GM15510 (cell line): ENCODE measurements around the gene NR2F2.

Source experiments
- POLR2A ChIP-seq: IDR thresholded peaks from 3 replicates; pipeline ENCODE4 v1.6.1; 2011; ENCODE audit warnings: borderline replicate concordance; ENCODE audit not compliant: insufficient read length; ENCODE audit errors: extremely low read depth

Gene NR2F2

DNA sequence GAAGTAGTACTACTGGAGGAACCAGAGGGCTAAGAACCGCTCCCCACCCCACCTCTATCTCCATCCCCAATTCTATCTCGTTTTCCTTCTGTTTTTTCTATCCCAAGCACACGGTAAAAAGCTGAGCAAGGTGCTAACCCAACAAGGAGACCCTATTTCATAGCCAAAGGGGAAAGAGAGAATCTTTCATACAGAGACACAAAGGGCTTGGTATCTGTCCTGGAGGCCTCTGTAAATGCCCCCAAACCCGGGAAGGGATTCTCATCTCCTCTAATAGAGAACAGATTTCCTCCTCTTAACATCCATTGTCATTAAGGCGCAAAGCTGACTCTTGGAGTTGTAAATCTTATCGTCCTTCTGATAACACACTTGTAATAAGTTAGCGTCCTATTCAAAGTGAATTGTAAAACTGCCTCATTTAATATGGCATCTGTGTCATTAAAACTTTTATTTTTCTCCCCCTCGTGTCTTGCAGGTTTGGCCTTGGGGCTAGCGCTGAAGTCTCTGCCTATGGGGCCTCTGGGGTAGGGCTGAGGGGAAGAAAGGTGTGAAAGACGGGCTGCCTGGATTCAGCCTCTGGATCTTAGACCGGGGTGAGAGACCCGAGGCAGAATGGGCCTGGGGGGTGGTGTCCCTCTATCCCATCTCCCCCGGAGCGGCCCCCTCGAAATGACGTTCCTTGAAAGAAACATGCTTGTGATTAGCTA lies 12.1 kb downstream of the NR2F2 start:
- TF ChIP-seq POLR2A = no peak

DNA sequence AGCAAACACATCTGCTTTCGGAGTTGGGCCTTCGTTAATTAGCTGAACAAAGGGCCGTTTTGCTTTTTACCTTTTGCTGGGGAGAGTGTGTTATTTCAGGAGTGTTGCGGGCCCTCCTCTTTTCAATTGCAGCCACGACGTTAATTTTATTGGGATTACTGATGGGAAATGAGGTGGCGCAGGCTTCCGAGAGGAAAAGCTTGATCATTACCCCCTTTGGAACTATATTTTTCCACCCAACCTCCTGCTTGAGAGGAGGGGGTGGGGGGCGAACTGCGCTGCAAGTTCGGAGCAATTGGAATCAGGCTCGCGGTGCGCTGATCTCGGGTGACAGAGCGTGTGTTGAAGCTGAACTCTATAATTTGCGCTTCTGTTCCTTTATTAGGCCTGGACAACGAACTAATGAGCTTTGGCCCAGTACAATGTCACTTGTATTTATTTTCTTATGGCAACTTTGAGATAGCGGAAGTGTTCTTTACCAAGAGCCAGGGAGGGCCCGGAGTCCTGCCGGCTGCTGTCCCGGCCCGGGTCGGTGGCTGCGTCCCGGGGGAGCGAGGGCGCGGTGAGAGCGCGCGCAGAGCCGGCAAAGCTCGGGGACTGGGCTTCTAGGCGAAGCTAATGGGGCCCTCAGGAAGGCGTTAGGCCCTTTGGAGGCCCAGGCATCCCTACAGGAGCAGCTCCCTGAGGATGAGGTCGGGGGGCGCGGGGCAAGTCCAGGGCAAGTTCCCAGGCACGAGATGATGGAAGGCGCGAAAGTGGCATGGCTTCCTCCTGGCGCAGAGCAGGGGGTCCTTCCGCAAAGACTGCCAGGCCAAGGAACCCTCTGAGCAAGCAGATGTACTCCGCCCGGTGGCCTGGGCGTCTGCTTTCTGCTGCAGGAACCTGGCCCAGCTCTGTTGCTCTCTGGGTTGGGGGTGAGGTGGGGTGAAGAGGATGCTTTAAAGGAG lies 12.9 kb downstream of the NR2F2 start:
- TF ChIP-seq POLR2A = no peak

DNA sequence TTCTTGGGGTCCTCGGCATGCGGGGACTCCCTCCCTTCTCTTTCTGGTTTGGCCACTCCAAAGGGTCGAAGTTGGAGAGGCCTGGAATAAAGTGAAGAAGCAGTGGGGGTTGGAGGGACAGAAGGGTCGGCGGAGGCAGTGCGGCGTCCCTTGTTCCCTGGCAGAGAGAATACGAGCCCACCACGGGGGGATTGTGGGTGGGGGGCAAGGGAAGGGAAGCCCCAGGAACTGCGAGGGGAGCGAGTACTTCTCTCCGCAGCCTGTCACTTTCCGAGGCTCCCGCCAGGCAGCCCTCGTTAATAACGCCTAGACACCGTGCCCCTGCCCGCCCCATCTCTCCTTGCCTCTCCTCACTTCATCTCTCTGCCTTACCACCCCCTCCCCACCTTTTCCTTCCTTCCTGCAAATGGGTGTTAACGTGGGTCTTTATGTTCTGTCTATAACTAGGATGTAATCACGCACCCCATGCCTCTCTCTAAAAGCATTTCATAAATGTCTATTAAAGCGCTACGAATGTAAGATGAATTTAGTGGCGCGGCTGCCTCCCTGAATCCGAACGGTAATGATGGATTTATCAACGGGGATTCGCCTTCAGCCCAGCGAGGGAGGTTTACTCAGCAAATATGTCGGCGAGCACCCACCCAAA lies 13.7 kb downstream of the NR2F2 start:
- no peak for TF ChIP-seq POLR2A

DNA sequence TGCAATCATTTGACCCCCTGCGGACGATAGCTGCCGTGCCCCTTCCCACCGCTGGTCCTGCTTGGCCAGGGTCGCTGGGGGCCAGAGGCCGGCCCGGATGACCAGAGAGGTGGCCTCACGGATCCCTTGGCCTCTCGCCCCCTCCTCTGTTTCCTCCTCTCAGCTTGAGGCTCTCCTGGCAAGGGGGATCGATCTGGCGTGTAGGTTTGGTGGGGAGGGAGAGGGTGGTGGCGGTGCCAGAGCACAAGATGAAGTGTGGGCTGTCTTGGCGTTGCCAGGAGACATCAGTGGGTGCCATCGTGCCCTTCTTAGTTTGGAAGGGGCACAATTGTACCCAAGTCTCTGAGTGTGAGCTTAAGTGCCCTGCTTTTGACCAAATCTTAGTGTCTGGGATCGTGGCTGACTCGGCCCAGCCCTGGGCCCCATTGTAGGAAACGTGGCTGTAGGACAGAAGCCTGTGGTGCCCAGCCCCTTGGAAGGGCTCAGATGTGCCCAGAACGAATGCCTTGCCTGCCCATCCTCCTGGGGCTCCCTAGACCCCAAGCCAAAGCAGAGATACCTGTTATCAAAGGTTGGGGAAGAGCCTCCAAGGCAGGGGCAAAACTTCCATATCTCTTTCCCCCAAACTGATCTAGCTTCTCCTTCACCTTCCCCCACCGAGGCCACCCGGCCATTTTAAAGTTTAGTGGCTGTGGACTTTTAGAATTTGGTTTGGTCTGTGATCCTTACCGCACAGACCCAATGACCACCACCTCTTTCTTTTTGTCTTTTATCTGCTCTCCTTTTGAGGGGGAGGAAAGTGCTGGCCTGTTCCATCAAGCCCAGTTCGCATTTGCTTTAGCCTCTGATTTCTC lies 14.4 kb downstream of the NR2F2 start:
- no peak for TF ChIP-seq POLR2A

DNA sequence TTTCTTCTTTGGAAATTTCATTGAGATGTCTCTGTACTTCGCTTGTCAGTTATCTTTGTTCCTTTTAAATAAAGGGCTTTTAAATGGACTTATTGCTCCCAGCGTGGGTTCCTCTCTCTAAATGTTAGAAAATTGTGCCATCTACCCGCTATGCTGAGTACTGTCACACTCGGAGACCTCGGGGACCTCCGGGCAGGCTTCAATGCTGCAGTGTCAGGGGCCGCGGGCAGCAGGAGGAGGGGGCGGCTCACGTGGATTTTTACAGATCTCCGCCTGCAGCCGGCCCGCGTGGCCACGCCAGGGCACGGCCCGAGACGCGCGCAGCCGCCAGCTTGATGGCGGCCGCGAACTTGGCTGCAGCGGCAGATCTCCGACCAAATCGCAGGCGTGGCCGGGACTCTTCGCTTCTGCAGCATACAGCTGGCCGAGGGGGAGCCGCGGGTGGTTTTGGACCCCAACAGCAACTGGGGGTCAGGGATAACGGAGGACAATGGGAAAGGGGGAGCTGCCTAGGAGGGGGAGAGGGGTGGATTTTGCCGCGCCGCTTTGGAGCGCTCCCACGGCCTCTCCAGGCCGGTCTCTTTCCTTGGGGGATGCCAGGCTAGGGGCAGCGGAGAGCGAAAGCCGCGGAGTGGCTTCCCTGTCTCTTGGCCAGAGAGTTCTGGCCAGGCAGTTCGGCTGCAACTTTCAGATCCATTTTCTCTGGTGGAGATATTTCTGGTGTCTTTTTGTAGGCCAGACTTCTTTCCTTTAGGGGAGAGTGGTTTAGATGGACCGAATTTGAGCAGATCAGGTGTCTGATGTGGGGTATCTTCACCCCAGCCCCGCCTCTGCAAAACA lies 15.3 kb downstream of the NR2F2 start:
- no peak for TF ChIP-seq POLR2A

DNA sequence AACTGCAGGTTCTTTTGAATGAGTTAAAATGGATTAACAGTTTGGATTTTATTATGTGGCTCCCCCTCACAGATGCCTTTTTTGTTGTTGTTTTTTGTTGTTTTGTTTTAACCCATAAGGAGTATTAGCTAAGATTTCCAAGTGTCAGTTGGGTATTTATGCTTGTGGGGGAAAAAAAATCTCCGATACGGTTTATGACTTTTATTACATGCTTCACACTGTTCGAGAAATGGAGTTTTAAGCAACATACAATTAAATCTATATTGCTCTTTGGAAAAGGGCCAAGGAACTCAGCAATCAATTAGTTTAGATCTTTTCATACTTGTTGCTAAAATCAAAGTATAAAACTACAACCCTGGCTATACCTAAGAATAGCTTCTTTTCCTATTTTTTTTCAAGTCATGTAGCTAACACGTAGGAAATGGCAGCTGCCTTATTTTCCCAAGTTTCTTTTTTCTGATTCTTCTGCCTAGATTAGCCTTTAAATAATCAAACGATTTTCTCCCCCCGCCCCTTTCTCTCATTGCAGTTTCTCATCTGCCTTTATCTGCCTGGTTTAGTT lies 16.0 kb downstream of the NR2F2 start:
- TF ChIP-seq POLR2A = no peak

DNA sequence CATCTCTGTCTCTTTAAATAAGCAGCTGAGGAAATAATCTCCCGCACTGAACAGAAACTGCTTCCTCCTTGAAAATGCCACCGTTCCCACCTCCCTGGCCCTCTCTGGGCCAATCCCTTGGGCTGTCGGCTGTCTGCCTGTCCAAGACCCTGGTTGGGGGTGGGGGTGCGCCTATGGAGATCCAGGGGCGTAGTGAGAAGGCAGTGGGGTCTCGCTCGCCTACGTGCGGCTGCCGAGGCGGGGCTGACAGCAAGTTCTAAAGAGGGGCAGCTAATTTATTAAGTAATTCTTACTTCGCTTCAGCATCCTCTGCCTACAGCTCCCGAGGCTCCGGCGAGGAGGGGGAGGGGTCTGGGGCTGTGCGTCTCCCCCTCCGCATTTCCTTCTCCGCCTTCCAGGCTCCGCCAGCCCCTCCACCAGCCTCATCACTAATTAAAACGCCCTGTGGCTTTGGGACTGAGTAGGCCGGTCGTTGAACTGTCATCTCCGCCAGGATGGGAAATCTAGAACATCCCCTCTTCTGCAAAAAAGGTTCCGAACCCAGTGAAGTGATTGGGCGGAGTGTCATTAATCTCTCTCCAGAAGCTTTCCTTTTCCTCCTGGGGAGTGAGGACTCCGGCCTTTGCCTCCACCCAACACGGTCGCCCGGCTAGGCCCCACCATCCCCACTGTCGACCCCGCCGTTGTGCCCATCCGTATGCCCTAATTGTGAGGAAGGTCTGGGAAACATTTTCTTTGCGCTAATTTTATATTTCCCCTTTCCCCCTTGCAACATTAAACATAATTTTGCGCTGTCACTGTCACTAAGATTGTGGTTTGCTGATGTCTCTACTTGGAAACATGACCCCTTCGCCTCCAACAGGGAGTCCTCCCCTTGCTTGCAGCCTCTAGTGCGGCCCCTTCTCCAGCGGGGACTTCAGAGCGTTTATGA lies 16.9 kb downstream of the NR2F2 start:
- TF ChIP-seq POLR2A = no peak

DNA sequence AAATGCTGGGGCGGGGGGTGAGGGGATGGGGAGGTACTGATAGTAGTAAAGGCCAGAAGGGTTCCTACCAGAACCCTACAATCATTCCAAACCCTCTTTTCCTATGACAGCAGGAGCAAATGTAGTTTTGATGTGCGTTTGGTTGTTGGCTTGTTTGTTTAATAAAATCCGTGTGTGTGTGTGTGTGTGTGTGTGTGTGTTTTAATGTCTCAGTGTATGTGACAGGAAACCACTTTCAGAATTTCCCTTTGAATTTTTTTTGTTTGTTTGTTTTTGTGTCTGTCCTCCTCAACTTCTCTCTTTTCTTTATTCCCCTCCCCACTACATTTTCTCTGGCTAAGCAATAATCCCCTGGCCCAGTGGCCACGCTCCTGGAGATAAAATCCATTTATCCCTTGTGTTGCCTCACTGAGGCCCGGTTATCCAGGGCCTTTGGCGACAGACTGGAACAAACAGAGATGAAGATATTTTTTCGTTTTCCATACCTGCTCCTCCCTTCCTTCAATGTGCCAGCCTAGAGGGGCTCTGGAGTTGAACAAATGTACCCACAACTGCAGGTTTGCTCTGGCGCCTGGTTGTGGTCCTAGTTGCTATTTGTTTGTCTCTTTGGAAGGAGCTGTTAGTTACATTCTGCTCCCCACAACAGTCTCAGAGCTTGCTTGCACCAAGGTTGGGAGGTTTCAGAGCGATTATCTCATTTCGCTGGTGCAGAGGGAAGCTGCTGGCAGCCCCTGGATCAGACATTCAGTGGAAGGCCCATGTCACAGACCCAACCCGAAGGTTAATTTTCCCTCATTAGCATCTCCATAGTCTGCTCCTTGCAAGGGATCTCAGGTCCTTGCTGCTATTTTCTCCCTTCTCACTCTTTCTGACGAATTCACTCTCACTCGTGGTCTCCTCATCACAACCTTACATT lies 17.9 kb downstream of the NR2F2 start:
- TF ChIP-seq POLR2A = no peak

DNA sequence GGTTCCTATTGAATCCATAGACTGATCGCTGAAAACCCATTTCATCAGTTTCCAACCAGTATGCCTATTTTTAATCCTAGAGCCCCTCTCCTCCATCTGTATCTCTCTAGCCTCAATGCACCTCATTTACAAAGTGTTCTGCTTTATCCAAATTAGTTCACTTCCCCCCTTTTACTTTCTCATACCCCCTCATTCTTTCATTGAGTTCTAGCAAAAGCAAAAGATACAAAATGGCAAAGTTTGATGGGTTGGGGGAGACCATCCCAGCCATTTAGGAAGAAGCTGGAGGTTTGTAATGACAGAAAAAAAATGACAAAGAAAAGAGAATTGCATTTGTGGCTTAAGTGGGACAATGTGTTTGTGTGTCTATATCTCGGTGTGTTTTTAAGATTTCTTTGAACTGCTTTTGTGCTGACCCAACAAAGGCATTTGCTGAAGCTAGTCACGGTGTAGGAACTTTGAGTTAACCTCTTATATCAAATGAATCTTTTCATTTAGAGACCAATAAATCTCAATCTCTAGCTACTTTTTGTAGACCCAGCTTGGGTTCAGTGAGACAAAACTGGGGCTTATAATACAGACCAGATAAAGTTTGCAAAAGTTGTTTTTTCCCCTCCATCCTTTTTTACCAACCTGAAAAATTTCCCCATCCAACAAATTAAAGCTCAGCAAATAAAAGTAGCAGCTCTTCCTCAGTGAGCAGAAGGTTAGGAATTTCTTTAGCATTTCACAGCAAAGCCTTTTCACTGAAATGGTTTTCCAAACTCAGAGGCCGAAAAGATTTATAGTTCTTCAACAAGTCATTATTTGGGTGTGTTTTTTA lies 18.7 kb downstream of the NR2F2 start:
- TF ChIP-seq POLR2A = no peak
